HepG2 (cell line): ENCODE measurements around the gene KIAA1549. TPM values are rescaled to one million over a fixed set of nuclear protein-coding genes. Genes with fewer than 3 reads are reported as not detected.

Experiments
- DMAP1 ChIP-seq: IDR thresholded peaks from 2 replicates; pipeline ENCODE4 v1.6.1; 2016
- HHEX ChIP-seq: IDR thresholded peaks from 2 replicates; pipeline ENCODE4 v1.6.1; 2016; ENCODE audit warnings: control low read depth
- HMGXB4 ChIP-seq, 2 experiments: sonication (generic) in 1 of 2; formaldehyde crosslinking in 1 of 2; IDR thresholded peaks; 2 replicates each; pipeline versions ENCODE4 v1.4.0 to v1.6.1; 2018 to 2020; ENCODE audit warnings: missing genetic modification reagents in 2 of 2, borderline replicate concordance in 1 of 2, low read depth in 1 of 2, mild to moderate bottlenecking in 1 of 2, missing biosample characterization in 1 of 2
- TBL1XR1 ChIP-seq: fragments of 150-350 bp; IDR thresholded peaks from 2 replicates; pipeline ENCODE4 v1.6.1; 2014; ENCODE audit warnings: borderline replicate concordance, low read length; ENCODE audit not compliant: partially characterized antibody
- ZNF142 ChIP-seq: sonication (generic); formaldehyde crosslinking; IDR thresholded peaks from 2 replicates; pipeline ENCODE4 v1.4.0; 2020; ENCODE audit warnings: missing genetic modification reagents
- ZNF446 ChIP-seq: sonication (generic); formaldehyde crosslinking; IDR thresholded peaks from 2 replicates; pipeline ENCODE4 v1.5.0; 2020; ENCODE audit warnings: mild to moderate bottlenecking, missing genetic modification reagents
- ZNF609 ChIP-seq: sonication (generic); formaldehyde crosslinking; IDR thresholded peaks from 2 replicates; pipeline ENCODE4 v1.4.0; 2020; ENCODE audit warnings: mild to moderate bottlenecking, missing genetic modification reagents, borderline replicate concordance
- polyA plus RNA-seq, 8 experiments: library from polyadenylated mRNA; depleted of rRNA in 3 of 8; stranded (reverse) in 7 of 8; unstranded in 1 of 8; fragments of >200 nt; fragmentation: Illumina TruSeq in 4 of 8; extraction: Trizol in 4 of 8; gene quantifications; 2 replicates each; pipeline versions ENCODE4 v1.2.1 to v1.2.3, GENCODE V29; 2011 to 2016; ENCODE audit warnings: low read depth in 4 of 8, missing spikeins in 1 of 8, mixed read lengths in 1 of 8; ENCODE audit not compliant: insufficient read depth in 1 of 8
- total RNA-seq, 5 experiments: library from RNA; depleted of rRNA; stranded (reverse); fragments of >200 nt; fragmentation: Illumina TruSeq; extraction: Trizol; gene quantifications; 2 replicates each; pipeline ENCODE4 v1.2.3, GENCODE V29; 2016; ENCODE audit warnings: low read depth in 1 of 5

KIAA1549 gene
- total and polyA plus RNA-seq, 2 of the 13 experiments (the other 11 are each of a cell fraction or from before 2014, with no cell fraction given): 1.1 to 1.8 TPM

GRCh38 chr7:138957753-138958390 lies 23.3 kb downstream of the KIAA1549 start (continued):
- no peak for TF ChIP-seq ZNF142 (CRISPR knock-in tag)
- TF ChIP-seq TBL1XR1: no peak
- no peak for TF ChIP-seq ZNF446 (CRISPR knock-in tag)
- no peak for TF ChIP-seq HHEX (CRISPR knock-in tag)
- TF ChIP-seq ZNF609: no peak
- TF ChIP-seq DMAP1 (CRISPR knock-in tag): no peak
- TF ChIP-seq HMGXB4 (CRISPR knock-in tag; IDR thresholded peaks at IDR 0.05; ENCODE audit: borderline replicate concordance in 1 of 2, low read depth in 1 of 2): no peak
